GM08714 (cell line): ENCODE measurements around the gene GNL3.

Source experiments
- H3K4me3 ChIP-seq: fragments of 200-500 bp; sonication (Bioruptor generic); 2 replicates; pipeline ENCODE4 v1.5.1; 2014; ENCODE audit warnings: mild to moderate bottlenecking, low read length, inconsistent platforms
- ZNF274 ChIP-seq: IDR thresholded peaks from 2 replicates; pipeline ENCODE4 v1.6.1; 2012; ENCODE audit warnings: mild to moderate bottlenecking, low read depth, low read length

Gene GNL3

GRCh38 chr3:52679199-52679538 is 6.7 kb upstream of the GNL3 start:
- TF ChIP-seq ZNF274: no peak
- no peak overlapping the region for H3K4me3 ChIP-seq

- TF ChIP-seq ZNF274: no peak
- no peak overlapping the region for H3K4me3 ChIP-seq
Measured at GRCh38 chr3:52679811-52680210, 6.0 kb upstream of the GNL3 start.

DNA sequence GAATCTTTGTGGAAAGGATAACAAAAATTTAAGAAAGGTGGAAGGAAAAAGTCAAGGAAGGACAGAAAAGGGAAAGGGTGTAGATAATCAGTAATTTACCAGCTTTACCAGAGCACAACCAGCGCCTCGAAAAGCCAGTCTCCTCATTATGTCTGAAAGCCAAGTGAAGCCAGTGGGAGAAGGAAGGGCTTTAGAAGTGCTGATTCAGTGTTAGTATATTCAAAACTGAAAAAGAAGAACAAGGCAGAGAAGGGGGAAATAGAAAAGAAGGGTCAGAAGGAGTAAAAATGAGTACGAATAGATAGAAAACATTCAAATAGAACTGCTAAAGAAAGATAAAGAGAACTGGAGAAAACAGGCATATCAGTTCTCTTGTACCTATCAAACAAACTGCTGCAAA is 4.2 kb upstream of the GNL3 start:
- H3K4me3 ChIP-seq: no peak overlapping the region
- TF ChIP-seq ZNF274: no peak

- TF ChIP-seq ZNF274: no peak
- H3K4me3 ChIP-seq: no peak overlapping the region
Measured at GRCh38 chr3:52682016-52682415, 3.8 kb upstream of the GNL3 start.

DNA sequence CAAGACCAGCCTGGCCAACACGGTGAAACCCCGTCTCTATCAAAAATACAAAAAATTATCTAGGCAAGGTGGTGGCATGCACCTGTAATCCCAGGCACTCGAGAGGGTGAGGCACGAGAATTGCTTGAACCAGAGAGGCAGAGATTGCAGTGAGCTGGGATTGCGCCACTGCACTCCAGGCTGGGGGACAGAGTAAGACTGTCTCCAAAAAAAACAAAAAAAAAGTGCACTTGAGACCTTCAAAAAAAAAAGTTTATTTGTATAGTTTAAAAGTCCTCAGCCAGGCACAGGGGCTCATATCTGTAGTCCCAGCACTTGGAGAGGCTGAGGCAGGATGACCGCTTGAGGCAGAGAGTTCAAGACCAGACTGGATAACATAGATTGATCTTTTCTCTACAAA is 2.2 kb upstream of the GNL3 start:
- TF ChIP-seq ZNF274: no peak
- no peak overlapping the region for H3K4me3 ChIP-seq

GRCh38 chr3:52684184-52684583 is 1.6 kb upstream of the GNL3 start:
- TF ChIP-seq ZNF274: no peak
- peak overlapping the region; percentile 98; the same call in 1 of the 2 replicates for H3K4me3 ChIP-seq

GRCh38 chr3:52685285-52685708 is 535 bp upstream of the GNL3 start:
- TF ChIP-seq ZNF274: no peak

DNA sequence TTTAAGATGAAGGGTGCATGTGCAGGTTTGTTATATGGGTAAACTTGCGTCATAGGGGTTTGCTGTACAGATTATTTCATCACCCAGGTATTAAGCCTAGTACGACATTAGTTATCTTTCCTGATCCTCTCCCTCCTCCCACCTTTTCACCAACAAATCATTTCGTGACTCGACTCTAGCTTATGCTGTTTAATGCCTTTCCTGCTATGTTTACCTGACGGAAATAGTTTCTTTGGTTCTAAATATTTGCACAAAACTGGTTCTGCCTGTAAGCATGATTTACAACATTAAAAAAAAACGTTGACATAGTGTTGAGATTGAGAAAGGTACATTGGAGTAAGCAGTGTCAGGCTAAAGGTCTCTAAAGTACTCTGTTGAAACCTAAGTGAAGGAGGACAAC is 2.4 kb downstream of the GNL3 start:
- no peak for TF ChIP-seq ZNF274
- H3K4me3 ChIP-seq: no peak overlapping the region

More at GRCh38 chr3:52685285-52685708, 535 bp upstream of the GNL3 start:
- H3K4me3 ChIP-seq: peak overlapping the region; percentile 98

GRCh38 chr3:52689151-52689550 is 3.3 kb downstream of the GNL3 start:
- no peak overlapping the region for H3K4me3 ChIP-seq
- TF ChIP-seq ZNF274: no peak

GRCh38 chr3:52690560-52690959 is 4.7 kb downstream of the GNL3 start:
- no peak overlapping the region for H3K4me3 ChIP-seq
- TF ChIP-seq ZNF274: no peak

DNA sequence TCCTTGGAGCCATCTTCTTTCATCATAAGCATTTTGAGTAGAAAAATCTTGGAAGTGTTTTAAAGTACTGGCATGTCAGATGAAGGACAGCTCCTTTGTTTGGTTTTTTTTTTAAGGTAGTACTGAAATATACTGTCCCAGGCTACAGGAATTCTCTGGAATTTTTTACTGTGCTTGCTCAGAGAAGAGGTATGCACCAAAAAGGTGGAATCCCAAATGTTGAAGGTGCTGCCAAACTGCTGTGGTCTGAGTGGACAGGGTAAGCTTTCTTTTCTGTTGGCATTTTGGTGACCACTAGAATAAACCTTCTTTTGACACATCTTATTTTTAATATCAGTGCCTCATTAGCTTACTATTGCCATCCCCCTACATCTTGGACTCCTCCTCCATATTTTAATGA is 7.2 kb downstream of the GNL3 start:
- no peak for TF ChIP-seq ZNF274

GRCh38 chr3:52694528-52695189 is 8.8 kb downstream of the GNL3 start:
- no peak overlapping the region for H3K4me3 ChIP-seq
- TF ChIP-seq ZNF274: no peak

More for the DNA sequence above, 7.2 kb downstream of the GNL3 start:
- no peak overlapping the region for H3K4me3 ChIP-seq

DNA sequence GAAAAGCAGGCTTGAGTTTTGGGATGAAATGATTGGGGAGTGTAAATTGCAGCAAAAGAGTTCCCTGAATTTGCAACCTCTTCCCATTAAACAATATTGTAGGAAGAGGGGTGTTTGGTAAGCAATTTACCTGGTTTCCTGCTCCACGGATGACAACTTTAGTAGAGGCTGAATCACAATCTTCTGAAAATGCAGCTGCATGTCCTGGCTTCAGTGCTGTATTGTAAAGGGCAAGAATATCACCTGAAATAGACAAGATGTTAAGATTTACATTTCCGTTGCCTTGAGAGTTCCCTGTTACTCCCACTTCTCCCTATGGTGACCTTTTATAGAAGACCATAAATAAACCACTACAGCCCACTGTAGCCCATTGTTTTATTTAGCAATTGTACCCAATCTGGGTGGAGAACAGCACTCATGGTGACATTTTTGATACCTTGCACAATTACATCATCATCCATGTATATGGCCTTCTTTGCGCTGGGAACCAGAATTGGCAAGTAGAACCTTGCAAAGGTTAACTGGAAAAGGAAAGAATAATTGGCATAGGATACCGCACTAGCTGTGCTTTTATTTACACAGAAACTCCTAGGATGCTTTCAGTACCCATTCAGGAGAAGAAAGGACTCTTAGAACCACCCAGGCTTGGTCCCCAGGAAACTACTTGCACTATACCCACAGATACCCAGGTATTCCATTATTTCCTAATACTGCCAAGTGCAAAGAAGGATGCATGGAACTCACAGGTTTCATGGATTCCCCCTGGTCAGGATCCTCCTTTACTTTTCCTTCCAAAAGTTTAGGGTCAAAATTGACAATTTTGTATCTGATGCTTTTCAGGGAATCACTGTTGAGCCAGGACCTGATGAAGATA is 10.2 kb downstream of the GNL3 start:
- no peak for TF ChIP-seq ZNF274
- H3K4me3 ChIP-seq: no peak overlapping the region

DNA sequence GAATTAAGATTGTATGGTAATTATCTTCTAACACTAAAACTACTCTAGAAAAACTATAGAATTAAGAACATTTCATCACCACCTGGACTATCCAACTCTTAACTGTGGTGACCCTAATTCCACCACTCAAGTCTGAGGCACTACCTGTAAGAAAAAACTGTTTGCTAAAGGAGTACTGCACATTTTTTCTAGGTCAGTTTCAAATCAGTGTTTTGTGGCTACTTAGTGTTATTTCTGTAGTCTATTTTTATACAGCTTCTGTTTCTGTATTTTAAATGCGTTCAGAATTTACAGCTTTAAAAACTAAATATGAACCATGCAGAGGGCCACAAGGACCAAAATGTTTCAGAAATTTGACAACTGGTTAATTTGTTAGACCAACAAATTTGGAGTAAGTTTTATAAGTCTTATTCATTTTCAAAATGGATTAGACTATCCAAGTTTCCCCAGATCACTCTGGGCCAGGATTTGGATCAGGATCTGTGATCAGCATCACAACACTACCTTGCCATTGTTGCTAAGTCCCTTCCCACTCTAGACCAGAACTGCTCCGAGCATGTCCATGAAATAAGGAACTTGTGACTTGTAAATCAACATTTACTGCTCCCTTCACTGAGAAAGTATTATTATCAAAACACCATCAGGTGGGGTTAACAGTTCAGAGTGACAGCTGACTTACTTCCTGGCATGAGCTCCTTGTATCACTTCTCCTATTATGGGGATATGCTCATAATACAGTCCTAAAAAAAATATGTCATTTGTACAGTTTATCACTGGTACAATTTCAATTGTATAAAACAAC is 11.2 kb downstream of the GNL3 start:
- TF ChIP-seq ZNF274: no peak
- peak overlapping the region; percentile 45; the same call in 1 of the 2 replicates for H3K4me3 ChIP-seq

- TF ChIP-seq ZNF274: no peak
- no peak overlapping the region for H3K4me3 ChIP-seq
Measured at GRCh38 chr3:52697632-52697965, 11.8 kb downstream of the GNL3 start.

- TF ChIP-seq ZNF274: no peak
- H3K4me3 ChIP-seq: no peak overlapping the region
Measured at GRCh38 chr3:52703341-52703740, 17.5 kb downstream of the GNL3 start.
